Erythroblast (primary cell): ENCODE data around the gene PRKCE.

Experiments
- GATA1 ChIP-seq: IDR thresholded peaks from 2 replicates; pipeline ENCODE4 v1.6.1; 2011; ENCODE audit warnings: low read depth, mild to moderate bottlenecking, control low read depth, low read length, moderate library complexity
- POLR2A ChIP-seq: IDR thresholded peaks from 2 replicates; pipeline ENCODE4 v1.6.1; 2011; ENCODE audit warnings: mild to moderate bottlenecking, low read length

DNA sequence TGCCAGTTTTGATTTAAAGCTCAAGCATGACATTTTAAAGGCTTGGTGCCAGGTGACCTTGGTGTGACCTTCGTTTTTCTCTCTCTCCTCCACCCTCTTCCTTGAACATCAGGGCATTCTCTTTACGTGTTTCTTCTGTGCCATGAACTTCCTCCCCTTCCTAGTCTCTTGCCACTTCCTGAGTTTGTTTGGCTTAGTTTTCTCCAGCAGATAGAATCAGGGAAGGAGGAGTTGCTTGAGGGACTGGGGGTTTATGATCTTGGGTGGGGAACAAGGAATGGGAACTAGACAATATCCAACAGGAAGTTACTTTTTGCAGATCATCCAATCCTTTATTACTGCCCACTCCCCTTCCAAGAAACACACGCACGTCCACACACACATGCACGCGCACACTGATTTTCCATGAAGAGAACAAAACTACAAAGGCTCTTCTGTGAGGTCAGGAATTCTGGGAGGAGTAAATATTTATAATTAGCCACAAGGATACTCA is 435.1 kb downstream of the PRKCE start:
- no peak for TF ChIP-seq POLR2A
- TF ChIP-seq GATA1, result no peak
